Endodermal cell (in vitro differentiated cells): ENCODE data around the gene XXYLT1. TPM values are rescaled to one million over a fixed set of nuclear protein-coding genes. Genes with fewer than 3 reads are reported as not detected.
A peak's percentile ranks its signal among the peaks of the same experiment; 100 is the strongest.

Experiments
- DNase-seq: peaks from one replicate; pipeline ENCODE4 v3.0.0-alpha.2; 2017
- H3K27ac ChIP-seq: 2 replicates; pipeline ENCODE4 v1.5.1; 2013; ENCODE audit warnings: mild to moderate bottlenecking, low read depth, low read length, moderate library complexity
- H3K27me3 ChIP-seq: 2 replicates; pipeline ENCODE4 v1.6.1; 2013; ENCODE audit warnings: mild to moderate bottlenecking, low read length, moderate library complexity; ENCODE audit not compliant: insufficient read depth, control insufficient read depth, poor library complexity, severe bottlenecking
- H3K36me3 ChIP-seq: 2 replicates; pipeline ENCODE4 v1.7.0; 2013; ENCODE audit warnings: mild to moderate bottlenecking, low read length, moderate library complexity; ENCODE audit not compliant: control insufficient read depth, insufficient read depth
- H3K4me1 ChIP-seq: one replicate; pipeline ENCODE4 v1.7.0; 2013; ENCODE audit warnings: low read length; ENCODE audit not compliant: control insufficient read depth, insufficient read depth
- H3K4me3 ChIP-seq: 2 replicates; pipeline ENCODE4 v1.5.1; 2013; ENCODE audit warnings: mild to moderate bottlenecking, low read length, moderate library complexity
- H3K9ac ChIP-seq: 2 replicates; pipeline ENCODE4 v1.6.1; 2013; ENCODE audit warnings: mild to moderate bottlenecking, low read length, moderate library complexity; ENCODE audit not compliant: poor library complexity, severe bottlenecking; ENCODE audit errors: extremely low read depth
- H3K9me3 ChIP-seq: 2 replicates; pipeline ENCODE4 v1.6.1; 2013; ENCODE audit warnings: mild to moderate bottlenecking, low read length, moderate library complexity; ENCODE audit not compliant: control insufficient read depth
- H3K27ac Mint-ChIP-seq: 2 replicates; pipeline ENCODE4 v1.8.0; 2020; ENCODE audit warnings: mixed read lengths
- H3K27me3 Mint-ChIP-seq: 2 replicates; pipeline ENCODE4 v1.8.0; 2021; ENCODE audit warnings: mild to moderate bottlenecking, mixed read lengths; ENCODE audit not compliant: insufficient read depth
- H3K36me3 Mint-ChIP-seq: 2 replicates; pipeline ENCODE4 v1.8.0; 2020; ENCODE audit warnings: low read depth, mixed read lengths
- H3K4me1 Mint-ChIP-seq: 2 replicates; pipeline ENCODE4 v1.8.0; 2020; ENCODE audit warnings: mixed read lengths
- H3K4me3 Mint-ChIP-seq: 2 replicates; pipeline ENCODE4 v1.8.0; 2020; ENCODE audit warnings: mild to moderate bottlenecking, moderate library complexity, mixed read lengths
- H3K9me3 Mint-ChIP-seq: 2 replicates; pipeline ENCODE4 v1.8.0; 2020; ENCODE audit warnings: mild to moderate bottlenecking, mixed read lengths
- WGBS, 2 experiments: methylation state at CpG; one replicate each; pipeline versions ENCODE4 v1.1.5 to v1.1.7; 2013; ENCODE audit warnings: missing lambda C conversion rate in 2 of 2, mixed read lengths in 1 of 2; ENCODE audit not compliant: insufficient coverage in 1 of 2, insufficient read length in 1 of 2; 5-methylcytosine and 5-hydroxymethylcytosine counted together
- total RNA-seq, 2 donors: library from RNA; stranded (reverse); fragmentation: NEBNext Ultra II Directional in 1 of 2; extraction: Animal tissue kit (Norgen Biotek cat#: 25700) in 1 of 2; gene quantifications; 2 replicates in 1 of 2; 3 replicates in 1 of 2; pipeline ENCODE4 v1.2.1, GENCODE V29; 2021
- TF ChIP-seq, protein P1 (sequence below): fragments of 200-600 bp; sonication (generic); conservative IDR thresholded peaks from 2 replicates; pipeline ENCODE4 v1.5.0; 2021; ENCODE audit warnings: antibody characterized with exemption, mild to moderate bottlenecking

The XXYLT1 gene
- total RNA-seq, 2 donors from 2014 or later, result 35.5 to 38.3 TPM

DNA sequence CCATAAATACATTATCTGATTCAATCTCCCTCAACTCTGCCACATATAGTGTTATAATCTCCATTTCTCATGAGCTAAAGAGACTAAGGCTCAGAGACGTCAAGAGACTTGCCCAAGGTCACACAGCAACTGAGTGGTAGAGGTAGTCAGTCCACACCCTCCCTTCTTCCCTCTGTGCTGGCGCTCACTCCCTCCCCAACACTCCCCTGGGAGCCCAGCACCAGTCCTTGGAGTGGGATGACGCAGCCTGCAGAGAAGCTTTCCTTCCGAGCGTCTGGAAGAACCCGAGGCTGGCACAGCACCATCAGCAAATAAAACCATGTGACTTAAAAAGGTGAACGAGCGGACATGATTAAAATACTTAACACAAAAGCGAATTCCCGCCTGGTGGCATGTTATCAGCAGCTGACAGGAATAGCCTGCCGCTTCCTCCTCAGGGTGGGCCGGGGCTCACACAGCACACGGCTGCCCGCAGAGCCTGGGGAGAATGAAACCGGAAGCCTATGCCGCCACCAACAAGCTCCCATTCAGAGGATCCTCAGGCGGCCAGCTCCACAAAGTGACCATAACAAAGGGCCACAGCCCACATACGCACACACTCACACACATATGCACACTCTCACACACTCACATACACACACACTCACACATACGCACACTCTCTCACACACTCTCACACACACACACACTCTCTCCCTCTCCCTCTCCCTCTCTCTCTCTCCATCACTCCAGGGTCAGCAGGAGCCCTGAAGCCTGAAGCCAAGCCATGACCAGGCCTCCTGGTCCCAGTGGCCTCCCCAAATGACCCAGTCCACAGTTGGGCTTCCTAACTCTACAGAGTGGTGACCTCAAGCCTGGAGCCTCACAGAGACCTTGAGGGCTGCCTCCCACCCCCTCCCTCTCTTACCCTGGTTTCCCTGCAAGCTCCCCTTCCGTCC, 120.5 kb downstream of the XXYLT1 start:
- Histone ChIP-seq H3K9ac (no peak overlapping the region), H3K4me1 (peaks cover 29% of the 10 kb centered on the region), H3K9me3 (no peaks in the 10 kb centered on the region), H3K27me3 (no peaks in the 10 kb centered on the region), H3K36me3 (peaks cover 9% of the 10 kb centered on the region), H3K27ac (peak overlapping the region; percentile 69), H3K4me3 (peak overlapping the region; percentile 62)
- no peaks in the 10 kb centered on the region for H3K27me3 Mint-ChIP-seq
- 14 to 15% methylated on average over 11 to 20 of the region's 20 CpGs for WGBS, 2 experiments
- no peaks in the 10 kb centered on the region for H3K36me3 Mint-ChIP-seq
- peaks cover 50% of the 10 kb centered on the region for H3K4me1 Mint-ChIP-seq
- H3K4me3 Mint-ChIP-seq, result peak overlapping the region; percentile 29
- DNase-seq, result peak; percentile 80
- TF ChIP-seq, protein P1, sequence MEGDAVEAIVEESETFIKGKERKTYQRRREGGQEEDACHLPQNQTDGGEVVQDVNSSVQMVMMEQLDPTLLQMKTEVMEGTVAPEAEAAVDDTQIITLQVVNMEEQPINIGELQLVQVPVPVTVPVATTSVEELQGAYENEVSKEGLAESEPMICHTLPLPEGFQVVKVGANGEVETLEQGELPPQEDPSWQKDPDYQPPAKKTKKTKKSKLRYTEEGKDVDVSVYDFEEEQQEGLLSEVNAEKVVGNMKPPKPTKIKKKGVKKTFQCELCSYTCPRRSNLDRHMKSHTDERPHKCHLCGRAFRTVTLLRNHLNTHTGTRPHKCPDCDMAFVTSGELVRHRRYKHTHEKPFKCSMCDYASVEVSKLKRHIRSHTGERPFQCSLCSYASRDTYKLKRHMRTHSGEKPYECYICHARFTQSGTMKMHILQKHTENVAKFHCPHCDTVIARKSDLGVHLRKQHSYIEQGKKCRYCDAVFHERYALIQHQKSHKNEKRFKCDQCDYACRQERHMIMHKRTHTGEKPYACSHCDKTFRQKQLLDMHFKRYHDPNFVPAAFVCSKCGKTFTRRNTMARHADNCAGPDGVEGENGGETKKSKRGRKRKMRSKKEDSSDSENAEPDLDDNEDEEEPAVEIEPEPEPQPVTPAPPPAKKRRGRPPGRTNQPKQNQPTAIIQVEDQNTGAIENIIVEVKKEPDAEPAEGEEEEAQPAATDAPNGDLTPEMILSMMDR, result no peak
- peak overlapping the region; percentile 89 for H3K27ac Mint-ChIP-seq
- no peaks in the 10 kb centered on the region for H3K9me3 Mint-ChIP-seq

DNA sequence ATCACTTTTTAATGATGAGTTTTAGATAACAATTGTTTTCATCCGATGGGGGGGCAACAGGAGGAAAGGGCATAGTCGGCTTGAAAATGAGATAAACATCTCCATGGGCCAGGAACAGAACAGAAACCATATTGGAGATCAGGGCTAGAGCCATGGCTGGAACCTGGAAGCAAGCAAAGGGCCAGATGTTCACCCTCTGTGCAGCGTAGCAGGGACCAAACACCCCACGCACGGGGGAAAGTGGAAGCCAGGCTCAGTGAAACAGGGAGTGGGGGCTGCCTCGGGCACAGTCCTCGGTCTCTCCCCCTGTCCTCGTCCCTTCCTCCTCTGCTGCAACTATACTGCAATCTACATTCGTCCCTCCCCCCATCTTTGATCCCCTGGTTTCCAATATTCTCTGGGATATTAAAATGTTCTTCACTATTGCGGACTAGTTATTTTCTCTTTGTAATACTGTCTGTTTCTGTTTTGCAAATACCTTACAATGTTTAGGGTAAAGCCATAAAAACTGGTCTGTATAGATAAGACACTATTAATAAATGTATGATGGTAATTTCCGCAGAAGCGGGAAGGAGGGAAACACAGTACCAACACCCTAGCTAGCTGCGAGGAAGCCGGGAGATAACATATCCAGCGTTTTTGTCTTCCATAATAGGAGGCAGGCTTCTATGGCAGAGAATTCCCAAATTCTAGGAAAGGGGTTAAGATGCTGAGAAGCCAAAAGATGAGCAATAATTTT, 121.5 kb downstream of the XXYLT1 start:
- peaks cover 3% of the 10 kb centered on the region for H3K36me3 Mint-ChIP-seq
- Histone ChIP-seq H3K4me3 (no peak overlapping the region), H3K9ac (no peak overlapping the region), H3K27me3 (no peaks in the 10 kb centered on the region), H3K27ac (no peak overlapping the region), H3K9me3 (no peaks in the 10 kb centered on the region), H3K36me3 (peaks cover 7% of the 10 kb centered on the region), H3K4me1 (peaks cover 20% of the 10 kb centered on the region)
- H3K27ac Mint-ChIP-seq, result no peak overlapping the region
- H3K4me3 Mint-ChIP-seq, result no peak overlapping the region
- no peaks in the 10 kb centered on the region for H3K9me3 Mint-ChIP-seq
- no peaks in the 10 kb centered on the region for H3K27me3 Mint-ChIP-seq
- TF ChIP-seq, protein P1, result no peak
- peaks cover 41% of the 10 kb centered on the region for H3K4me1 Mint-ChIP-seq
- no peak for DNase-seq
- WGBS, 2 experiments, result 80 to 82% methylated on average over 8 to 15 of the region's 15 CpGs

DNA sequence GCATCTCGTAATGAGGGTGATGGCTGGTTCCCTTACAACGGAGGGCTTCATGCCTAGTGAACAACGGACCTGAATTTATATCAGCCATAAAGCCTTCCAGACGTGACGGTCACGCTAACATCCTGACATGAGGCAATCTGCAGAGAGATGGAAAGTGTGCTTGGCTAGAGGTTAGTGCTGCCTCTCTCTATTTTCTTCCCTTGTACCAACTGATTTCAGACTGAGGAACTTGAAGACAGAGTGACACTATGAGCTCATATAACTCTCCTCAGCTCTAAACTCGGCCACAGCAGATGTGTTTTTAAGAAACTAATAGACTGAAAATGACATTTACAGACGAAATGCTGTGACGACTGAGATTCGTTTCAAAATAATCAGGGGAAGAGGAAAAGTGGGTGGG, 122.4 kb downstream of the XXYLT1 start:
- H3K27me3 ChIP-seq, result no peaks in the 10 kb centered on the region
- peaks cover 32% of the 10 kb centered on the region for H3K4me1 Mint-ChIP-seq
- H3K9ac ChIP-seq, result no peak overlapping the region
- 79 to 82% methylated on average over 10 of the region's 10 CpGs for whole genome bisulfite sequencing, 2 experiments
- no peak for DNase-seq
- TF ChIP-seq, protein P1, result no peak
- no peak overlapping the region for H3K27ac Mint-ChIP-seq
- H3K9me3 ChIP-seq, result no peaks in the 10 kb centered on the region
- no peak overlapping the region for H3K27ac ChIP-seq
- H3K36me3 Mint-ChIP-seq, result peaks cover 3% of the 10 kb centered on the region
- no peak overlapping the region for H3K4me3 Mint-ChIP-seq
- no peaks in the 10 kb centered on the region for H3K9me3 Mint-ChIP-seq
- H3K36me3 ChIP-seq, result no peaks in the 10 kb centered on the region
- no peak overlapping the region for H3K4me3 ChIP-seq
- no peaks in the 10 kb centered on the region for H3K27me3 Mint-ChIP-seq
- peaks cover 15% of the 10 kb centered on the region for H3K4me1 ChIP-seq
